ENCODE results near the gene ADGRA3.
"Not testable (repeated sequence)": the region's sequence is repeated elsewhere in the genome, so short reads cannot be mapped to it uniquely, and the experiment has no call there.

- not testable (repeated sequence) for TF ChIP-seq CTCF, EP300, POLR2A, POLR2AphosphoS5 (IDR thresholded peaks at IDR 0.05)
Observed at GRCh38 chr4:22475311-22475646, 40.6 kb downstream of the ADGRA3 start.
